SU-DHL-6 (cell line): ENCODE measurements around the gene PIGL.

Experiments used
- H2AFZ ChIP-seq: fragments of 200-600 bp; sonication (generic); 2 replicates; pipeline ENCODE4 v1.6.1; 2014; ENCODE audit warnings: low read depth, mild to moderate bottlenecking, moderate library complexity, mixed read lengths, antibody characterized with exemption, low read length; ENCODE audit not compliant: severe bottlenecking
- H3F3A ChIP-seq: fragments of 200-600 bp; shearing (Covaris generic); 2 replicates; pipeline ENCODE4 v1.6.0; 2016; ENCODE audit warnings: antibody characterized with exemption, mild to moderate bottlenecking; ENCODE audit not compliant: insufficient read depth
- H3K27ac ChIP-seq: fragments of 200-600 bp; sonication (generic); 2 replicates; pipeline ENCODE4 v1.5.1; 2016; ENCODE audit warnings: low read depth, mild to moderate bottlenecking, low read length, moderate library complexity, mixed read lengths
- H3K27me3 ChIP-seq: fragments of 200-600 bp; sonication (generic), shearing (Covaris generic); 2 replicates; pipeline ENCODE4 v1.6.0; 2014; ENCODE audit warnings: mild to moderate bottlenecking, low read length
- H3K36me3 ChIP-seq: fragments of 200-600 bp; sonication (generic); 2 replicates; pipeline ENCODE4 v1.6.1; 2014; ENCODE audit warnings: mild to moderate bottlenecking, low read length, mixed read lengths
- H3K4me2 ChIP-seq: fragments of 300-600, 200-600 bp; shearing (Covaris generic), sonication (generic); 2 replicates; pipeline ENCODE4 v1.6.0; 2014; ENCODE audit warnings: low read length, low read depth, mild to moderate bottlenecking; ENCODE audit not compliant: poor library complexity, severe bottlenecking
- H3K4me3 ChIP-seq: fragments of 200-600 bp; sonication (generic); 2 replicates; pipeline ENCODE4 v1.5.1; 2014; ENCODE audit warnings: antibody characterized with exemption, low read length, mild to moderate bottlenecking, mixed read lengths; ENCODE audit not compliant: insufficient read depth, poor library complexity, severe bottlenecking
- H3K79me2 ChIP-seq: fragments of 200-600 bp; sonication (generic); 2 replicates; pipeline ENCODE4 v1.6.1; 2014; ENCODE audit warnings: mild to moderate bottlenecking, low read length, moderate library complexity; ENCODE audit not compliant: insufficient read depth
- H3K9ac ChIP-seq: fragments of 200-600 bp; sonication (generic); 2 replicates; pipeline ENCODE4 v1.7.0; 2014; ENCODE audit warnings: mild to moderate bottlenecking, low read length
- H3K9me2 ChIP-seq: fragments of 200-600 bp; sonication (generic); replicated peaks from 2 replicates; pipeline ENCODE4 v1.6.1; 2014; ENCODE audit warnings: low read length; ENCODE audit not compliant: insufficient read depth
- H3K9me3 ChIP-seq: fragments of 200-600 bp; sonication (generic); 2 replicates; pipeline ENCODE4 v1.6.1; 2014; ENCODE audit warnings: low read length, mixed read lengths; ENCODE audit not compliant: insufficient read depth
- H4K20me1 ChIP-seq: fragments of 200-600 bp; sonication (generic); 2 replicates; pipeline ENCODE4 v1.6.1; 2014; ENCODE audit warnings: low read depth, mild to moderate bottlenecking, antibody characterized with exemption, low read length, moderate library complexity, mixed read lengths
- CTCF ChIP-seq: fragments of 200-600 bp; sonication (generic); IDR thresholded peaks from one replicate; pipeline ENCODE4 v1.5.1; 2017; ENCODE audit warnings: antibody characterized with exemption, mild to moderate bottlenecking, low read length, moderate library complexity; ENCODE audit not compliant: insufficient read depth, poor library complexity, severe bottlenecking
- EZH2phosphoT487 ChIP-seq: fragments of 200-600 bp; sonication (generic), shearing (Covaris generic); conservative IDR thresholded peaks from 2 replicates; pipeline ENCODE4 v1.6.1; 2018; ENCODE audit warnings: mild to moderate bottlenecking, antibody characterized with exemption, low read length, moderate library complexity, mixed read lengths

Gene PIGL

DNA sequence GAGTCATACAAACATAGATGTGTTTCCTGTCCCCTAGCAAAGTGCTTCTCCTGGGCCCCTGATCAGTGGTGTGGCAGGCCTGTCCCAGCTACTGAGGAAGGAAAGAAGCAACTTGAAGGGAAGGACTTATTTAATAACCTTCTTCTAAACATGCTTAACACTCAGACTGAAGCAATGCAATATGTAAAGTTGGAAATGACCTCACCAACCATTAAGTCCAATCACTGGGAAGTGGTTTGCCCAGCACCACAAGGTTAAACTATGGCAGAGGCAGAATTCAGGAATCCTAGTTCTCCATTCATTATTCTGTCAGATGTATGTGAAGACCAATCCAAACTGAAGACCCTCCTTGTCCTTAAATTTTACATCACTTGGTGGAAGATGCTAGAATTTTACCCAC is 97.2 kb downstream of the PIGL start:
- Histone ChIP-seq H2AFZ (no peak overlapping the region), H3K4me2 (no peak overlapping the region), H3K27ac (no peak overlapping the region), H4K20me1 (no peaks in the 10 kb centered on the region), H3K9ac (no peak overlapping the region), H3K27me3 (no peaks in the 10 kb centered on the region), H3K9me2 (no peaks in the 10 kb centered on the region), H3F3A (no peaks in the 10 kb centered on the region), H3K36me3 (no peaks in the 10 kb centered on the region), H3K79me2 (no peaks in the 10 kb centered on the region), H3K4me3 (no peak overlapping the region), H3K9me3 (no peaks in the 10 kb centered on the region)
- no peak for TF ChIP-seq EZH2phosphoT487
- no peak for TF ChIP-seq CTCF

DNA sequence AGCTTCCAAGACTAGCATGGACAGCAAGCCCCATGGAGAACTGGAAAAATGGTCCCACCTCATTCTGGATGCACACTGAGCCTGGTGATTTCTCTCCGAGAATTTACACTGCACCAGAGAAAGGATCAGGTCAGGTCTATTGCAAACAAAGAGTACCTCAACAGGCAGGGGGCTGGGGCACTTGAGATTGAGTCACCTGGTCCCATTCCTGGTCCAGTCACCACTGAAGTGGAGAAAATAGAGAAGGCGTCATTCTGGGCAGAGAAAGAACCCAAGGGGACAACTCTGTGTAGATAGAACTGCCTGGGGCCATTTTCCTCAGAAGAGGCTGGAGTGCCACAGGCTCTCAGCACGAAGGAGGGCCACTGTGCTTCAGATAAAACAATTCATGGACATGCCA is 97.8 kb downstream of the PIGL start:
- TF ChIP-seq EZH2phosphoT487 (no peak), CTCF (no peak)
- Histone ChIP-seq H3K4me2 (no peak overlapping the region), H3K36me3 (no peaks in the 10 kb centered on the region), H2AFZ (no peak overlapping the region), H3K79me2 (no peaks in the 10 kb centered on the region), H3K9ac (no peak overlapping the region), H3K27ac (no peak overlapping the region), H3K9me3 (no peaks in the 10 kb centered on the region), H3K4me3 (no peak overlapping the region), H3K9me2 (no peaks in the 10 kb centered on the region), H4K20me1 (no peaks in the 10 kb centered on the region), H3K27me3 (no peaks in the 10 kb centered on the region), H3F3A (no peaks in the 10 kb centered on the region)

DNA sequence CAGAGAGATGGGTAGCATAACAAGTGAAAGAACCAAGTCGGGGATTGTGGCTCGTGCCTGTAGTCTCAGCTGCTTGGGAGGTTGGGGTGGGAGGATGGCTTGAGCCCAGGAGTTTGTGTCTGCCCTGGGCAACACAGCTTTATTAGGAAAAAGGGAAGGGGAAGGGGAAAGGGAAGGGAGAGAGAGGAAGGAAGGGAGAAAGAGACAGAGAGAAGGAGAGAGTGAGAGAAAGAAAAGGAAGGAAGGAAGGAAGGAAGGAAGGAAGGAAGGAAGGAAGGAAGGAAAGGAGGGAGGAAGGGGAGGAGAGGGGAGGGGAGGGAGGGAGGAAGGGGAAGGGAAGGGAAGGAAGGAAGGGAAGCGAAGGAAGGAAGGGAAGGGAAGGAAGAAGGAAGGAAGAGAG is 103.0 kb downstream of the PIGL start:
- no peaks in the 10 kb centered on the region for H4K20me1 ChIP-seq
- no peaks in the 10 kb centered on the region for H3K79me2 ChIP-seq
- no peak overlapping the region for H2AFZ ChIP-seq
- H3K27ac ChIP-seq, result no peak overlapping the region
- no peak for TF ChIP-seq CTCF
- no peak for TF ChIP-seq EZH2phosphoT487
- no peak overlapping the region for H3K9ac ChIP-seq
- H3F3A ChIP-seq, result no peaks in the 10 kb centered on the region
- H3K27me3 ChIP-seq, result no peaks in the 10 kb centered on the region
- H3K4me2 ChIP-seq, result no peak overlapping the region
- H3K9me2 ChIP-seq, result no peaks in the 10 kb centered on the region
- H3K4me3 ChIP-seq, result no peak overlapping the region
- no peaks in the 10 kb centered on the region for H3K9me3 ChIP-seq
- H3K36me3 ChIP-seq, result no peaks in the 10 kb centered on the region

- Histone ChIP-seq H3K9me2 (no peaks in the 10 kb centered on the region), H3K9ac (no peak overlapping the region), H3K9me3 (no peaks in the 10 kb centered on the region), H3K36me3 (no peaks in the 10 kb centered on the region), H4K20me1 (no peaks in the 10 kb centered on the region), H3K4me2 (no peak overlapping the region), H3K79me2 (no peaks in the 10 kb centered on the region), H3K27me3 (no peaks in the 10 kb centered on the region), H2AFZ (no peak overlapping the region), H3F3A (no peaks in the 10 kb centered on the region), H3K4me3 (no peak overlapping the region), H3K27ac (no peak overlapping the region)
- TF ChIP-seq EZH2phosphoT487, result no peak
- no peak for TF ChIP-seq CTCF
These were observed 105.6 kb downstream of the PIGL start for GRCh38 chr17:16322636-16323035.
